CD4-positive, alpha-beta T cell treated with Interleukin-1 beta for 1 hour (primary cell): ENCODE measurements around the gene AEBP1.

ENCODE experiments used
- DNase-seq, 2 donors: peaks; one replicate each; pipeline ENCODE4 v3.0.0-alpha.2; 2020 to 2022

The AEBP1 gene

GRCh38 chr7:44103923-44104859 lies at the start of gene AEBP1:
AEBP1 (plus strand) TSS chr7:44104345; CDS start chr7:44104666, 321 bp downstream.
- DNase-seq, result peak; percentile 21 to 42

GRCh38 chr7:44056681-44057080 lies 47.5 kb upstream of the AEBP1 start:
- no peak for DNase-seq

GRCh38 chr7:44057181-44057848 lies 46.8 kb upstream of the AEBP1 start:
- no peak for DNase-seq

GRCh38 chr7:44057849-44058758 lies 46.0 kb upstream of the AEBP1 start:
- DNase-seq, result peak in 1 of 2 donors; percentile 36

- DNase-seq, result no peak
These were observed 45.4 kb upstream of the AEBP1 start for GRCh38 chr7:44058759-44059218.

- peak in 1 of 2 donors; percentile 73 for DNase-seq
These were observed 44.7 kb upstream of the AEBP1 start for GRCh38 chr7:44059219-44060090.

GRCh38 chr7:44060091-44060947 lies 43.8 kb upstream of the AEBP1 start:
- DNase-seq, result no peak

GRCh38 chr7:44060948-44061644 lies 43.0 kb upstream of the AEBP1 start:
- no peak for DNase-seq

- no peak for DNase-seq
These were observed 42.4 kb upstream of the AEBP1 start for GRCh38 chr7:44061645-44062179.

GRCh38 chr7:44062180-44062902 lies 41.8 kb upstream of the AEBP1 start:
- DNase-seq, result no peak

GRCh38 chr7:44062903-44063295 lies 41.2 kb upstream of the AEBP1 start:
- no peak for DNase-seq

- DNase-seq, result no peak
These were observed 40.6 kb upstream of the AEBP1 start for GRCh38 chr7:44063547-44063893.

- DNase-seq, result no peak
These were observed 40.1 kb upstream of the AEBP1 start for GRCh38 chr7:44063894-44064651.

GRCh38 chr7:44064791-44065430 lies 39.2 kb upstream of the AEBP1 start:
- DNase-seq, result no peak

GRCh38 chr7:44065431-44066110 lies 38.6 kb upstream of the AEBP1 start, which contains the start of gene PGAM2:
PGAM2 (minus strand) TSS chr7:44065567; CDS start chr7:44065529, 38 bp downstream.
- no peak for DNase-seq

GRCh38 chr7:44066111-44066460 lies 38.1 kb upstream of the AEBP1 start:
- no peak for DNase-seq

- DNase-seq, result no peak
These were observed 37.6 kb upstream of the AEBP1 start for GRCh38 chr7:44066494-44067063.
